ENCODE measurements around the gene ABHD12. TPM values are rescaled to one million over a fixed set of nuclear protein-coding genes. Genes with fewer than 3 reads are reported as not detected.

The ABHD12 gene
- polyA plus RNA-seq, 1 donor = 21.1 TPM

- DNase-seq = no peak
These were observed 86.5 kb downstream of the ABHD12 start for GRCh38 chr20:25304025-25304549.

GRCh38 chr20:25303292-25304024, 87.2 kb downstream of the ABHD12 start:
- DNase-seq = no peak

- no peak for DNase-seq
These were observed 88.0 kb downstream of the ABHD12 start for GRCh38 chr20:25302596-25302995.

GRCh38 chr20:25301357-25301920, 89.2 kb downstream of the ABHD12 start:
- DNase-seq = no peak

GRCh38 chr20:25300496-25301170, 90.0 kb downstream of the ABHD12 start:
- DNase-seq = no peak

GRCh38 chr20:25299806-25300205, 90.8 kb downstream of the ABHD12 start:
- DNase-seq = no peak

- DNase-seq = no peak
These were observed 93.3 kb downstream of the ABHD12 start for GRCh38 chr20:25297141-25297905.

- no peak for DNase-seq
These were observed 94.2 kb downstream of the ABHD12 start for GRCh38 chr20:25296094-25297093.

GRCh38 chr20:25295386-25296093, 95.1 kb downstream of the ABHD12 start:
- DNase-seq = no peak

- DNase-seq = no peak
These were observed 95.9 kb downstream of the ABHD12 start for GRCh38 chr20:25294459-25295385.

GRCh38 chr20:25293910-25294458, 96.7 kb downstream of the ABHD12 start:
- no peak for DNase-seq

GRCh38 chr20:25293507-25293906, 97.1 kb downstream of the ABHD12 start:
- no peak for DNase-seq

- no peak for DNase-seq
These were observed 98.3 kb downstream of the ABHD12 start for GRCh38 chr20:25292176-25292891.

- no peak for DNase-seq
These were observed 99.1 kb downstream of the ABHD12 start for GRCh38 chr20:25291432-25292133.

- no peak for DNase-seq
These were observed 99.8 kb downstream of the ABHD12 start for GRCh38 chr20:25290646-25291431.

GRCh38 chr20:25289886-25290597, 100.6 kb downstream of the ABHD12 start:
- DNase-seq = no peak

Data from hindlimb muscle (tissue), 1 donor.